AG08396 (cell line): Measurements from ENCODE around the gene HRH2.
"Not testable (repeated sequence)": the region's sequence is repeated elsewhere in the genome, so short reads cannot be mapped to it uniquely, and the experiment has no call there.

Experiments
- DNase-seq: peaks from one replicate; pipeline ENCODE4 v3.0.0; 2012; ENCODE audit warnings: low spot score, mixed read lengths

HRH2 gene

GRCh38 chr5:175646251-175646650 lies 11.6 kb upstream of the HRH2 start:
- DNase-seq, result no peak

- DNase-seq, result no peak
These were observed 7.9 kb upstream of the HRH2 start for GRCh38 chr5:175649967-175650366.

- not testable (repeated sequence) for DNase-seq
These were observed 7.3 kb upstream of the HRH2 start for GRCh38 chr5:175650430-175651205.

- no peak for DNase-seq
These were observed 4.9 kb upstream of the HRH2 start for GRCh38 chr5:175652741-175653663.

- DNase-seq, result no peak
These were observed 4.1 kb upstream of the HRH2 start for GRCh38 chr5:175653763-175654162.

GRCh38 chr5:175654339-175654738 lies 3.5 kb upstream of the HRH2 start:
- DNase-seq, result no peak

GRCh38 chr5:175654807-175655206 lies 3.1 kb upstream of the HRH2 start:
- DNase-seq, result no peak

GRCh38 chr5:175655411-175655810 lies 2.5 kb upstream of the HRH2 start:
- DNase-seq, result no peak

GRCh38 chr5:175656966-175657365 lies 905 bp upstream of the HRH2 start:
- DNase-seq, result no peak

GRCh38 chr5:175658299-175659145 lies 651 bp downstream of the HRH2 start:
- no peak for DNase-seq

- DNase-seq, result no peak
These were observed 1.8 kb downstream of the HRH2 start for GRCh38 chr5:175659546-175660253.

GRCh38 chr5:175663186-175664184 lies 5.6 kb downstream of the HRH2 start:
- no peak for DNase-seq

GRCh38 chr5:175664723-175665122 lies 6.9 kb downstream of the HRH2 start:
- DNase-seq, result no peak

GRCh38 chr5:175666216-175666615 lies 8.3 kb downstream of the HRH2 start:
- DNase-seq, result no peak

- DNase-seq, result no peak
These were observed 10.1 kb downstream of the HRH2 start for GRCh38 chr5:175668006-175668405.

GRCh38 chr5:175670372-175670771 lies 12.5 kb downstream of the HRH2 start:
- DNase-seq, result no peak

GRCh38 chr5:175671013-175671412 lies 13.1 kb downstream of the HRH2 start:
- DNase-seq, result no peak

- no peak for DNase-seq
These were observed 15.2 kb downstream of the HRH2 start for GRCh38 chr5:175672976-175673648.

- DNase-seq, result no peak
These were observed 17.0 kb downstream of the HRH2 start for GRCh38 chr5:175674731-175675346.
